HG03432 (cell line): ENCODE data around the gene PSTK.
A peak's percentile ranks its signal among the peaks of the same experiment; 100 is the strongest.

Source experiments
- ATAC-seq: cut with Tn5 transposase; IDR thresholded peaks from one replicate; pipeline ENCODE4 v1.9.1; 2021; ENCODE audit warnings: mild to moderate bottlenecking, moderate library complexity; ENCODE audit not compliant: unreplicated experiment

PSTK gene

DNA sequence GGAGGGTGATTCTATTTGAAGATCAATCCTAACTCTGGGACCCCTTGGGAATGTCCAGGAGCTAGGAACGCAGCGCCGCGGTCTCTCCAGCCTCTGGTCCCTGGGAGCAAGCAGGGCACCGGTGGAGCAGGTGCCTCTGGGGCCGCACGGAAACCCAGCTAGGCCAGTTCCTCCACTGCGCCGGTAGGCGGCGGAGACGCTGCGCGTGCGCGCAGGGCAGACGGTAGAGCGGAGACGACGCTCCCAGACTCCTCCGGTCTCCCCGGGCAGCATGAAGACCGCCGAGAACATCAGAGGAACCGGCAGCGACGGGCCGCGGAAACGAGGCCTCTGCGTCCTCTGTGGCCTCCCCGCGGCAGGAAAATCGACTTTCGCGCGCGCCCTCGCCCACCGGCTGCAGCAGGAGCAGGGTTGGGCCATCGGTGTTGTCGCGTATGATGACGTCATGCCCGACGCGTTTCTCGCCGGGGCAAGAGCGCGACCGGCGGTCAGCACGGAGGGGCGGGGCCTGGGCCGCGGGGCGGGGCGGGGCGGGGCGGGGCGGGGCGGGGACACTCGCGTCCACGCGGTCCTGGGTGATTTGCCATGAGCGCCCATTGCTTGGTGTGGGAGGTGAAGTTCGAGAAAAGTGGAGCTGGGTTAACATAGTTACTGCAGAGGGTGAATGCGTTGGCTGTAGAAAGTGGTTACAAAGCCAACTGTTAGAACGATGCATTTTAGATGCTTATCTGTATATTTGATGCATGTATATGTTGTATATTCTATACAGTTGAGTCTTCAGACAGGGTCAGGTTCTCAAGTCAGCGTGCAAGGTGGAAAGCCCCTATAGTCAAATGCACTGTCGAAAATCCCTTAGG lies at the start of gene PSTK:
TSS of gene PSTK (plus strand) at position 193 of the 857 bp plus-strand sequence. CDS start at position 272, 79 bp downstream.
- peak; percentile 97 for ATAC-seq

DNA sequence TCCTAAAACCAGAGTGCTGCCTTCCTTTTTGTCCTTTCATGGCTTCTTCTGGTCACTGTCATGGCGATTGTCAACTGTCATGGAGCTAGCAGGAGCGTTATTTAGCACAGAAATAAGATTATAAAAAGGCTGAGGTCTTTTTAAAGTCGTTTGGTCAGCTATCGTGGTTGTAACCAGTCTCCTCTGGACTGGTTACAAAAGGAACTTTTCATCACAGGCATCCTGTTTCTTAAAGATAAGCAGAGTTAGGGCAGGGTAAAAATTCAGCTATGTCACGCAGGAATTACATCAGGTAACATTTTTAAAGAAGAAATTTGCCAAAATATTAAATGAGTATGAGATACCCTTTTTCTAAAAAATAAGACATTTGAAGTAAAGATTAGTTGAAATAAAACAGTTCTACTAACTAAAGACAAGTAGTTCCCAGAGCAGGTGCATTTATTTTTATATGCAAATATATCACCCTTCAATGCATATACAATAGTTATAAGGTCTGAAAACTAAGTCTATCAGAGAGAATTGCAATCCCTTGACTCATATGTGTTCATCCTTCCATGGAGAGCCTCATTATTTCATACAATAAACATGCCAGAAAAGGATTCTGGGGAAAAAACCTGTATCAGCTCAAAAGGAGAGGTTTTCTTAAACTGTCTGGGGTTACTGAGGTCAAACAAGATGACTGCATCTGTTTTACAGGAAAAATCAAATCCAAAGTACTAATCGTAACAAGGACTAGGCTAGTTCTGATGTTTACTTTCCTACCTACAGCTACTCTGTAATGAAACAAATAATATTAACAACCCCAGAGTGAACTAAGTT lies 48.9 kb upstream of the PSTK start:
- no peak for ATAC-seq

DNA sequence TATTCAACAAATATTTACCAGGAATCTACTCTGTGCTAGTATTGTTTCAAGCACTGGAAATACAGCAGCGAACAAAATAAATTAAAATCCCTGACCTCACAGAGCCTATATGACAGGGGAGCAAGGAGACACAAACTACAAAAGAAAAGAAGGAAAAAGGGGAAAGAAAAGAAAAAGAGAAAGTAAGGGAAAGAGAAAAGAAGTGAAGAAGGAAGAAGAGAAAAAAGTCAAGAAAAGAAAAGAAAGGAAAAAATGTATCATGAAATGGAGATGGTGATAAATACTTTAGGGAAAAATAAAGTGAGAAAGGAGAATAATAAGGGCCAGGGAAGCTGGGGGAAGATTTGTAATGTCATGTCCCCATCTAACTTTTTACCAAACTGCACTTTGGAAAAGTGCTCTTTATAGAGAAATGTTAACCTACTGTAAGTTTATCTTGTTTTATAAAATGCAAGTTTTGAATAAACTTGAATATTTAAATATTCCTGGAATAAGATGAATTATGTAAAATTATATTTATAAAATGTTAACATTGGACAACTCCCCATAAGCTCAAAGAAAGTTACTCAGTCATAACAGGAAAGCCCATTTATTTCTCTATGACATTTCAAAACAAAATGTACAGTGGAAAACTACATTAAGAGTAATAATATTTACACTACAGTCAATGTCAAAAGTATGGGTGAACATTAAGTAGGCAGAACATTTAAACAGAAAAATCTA lies 40.9 kb upstream of the PSTK start:
- ATAC-seq, result no peak

DNA sequence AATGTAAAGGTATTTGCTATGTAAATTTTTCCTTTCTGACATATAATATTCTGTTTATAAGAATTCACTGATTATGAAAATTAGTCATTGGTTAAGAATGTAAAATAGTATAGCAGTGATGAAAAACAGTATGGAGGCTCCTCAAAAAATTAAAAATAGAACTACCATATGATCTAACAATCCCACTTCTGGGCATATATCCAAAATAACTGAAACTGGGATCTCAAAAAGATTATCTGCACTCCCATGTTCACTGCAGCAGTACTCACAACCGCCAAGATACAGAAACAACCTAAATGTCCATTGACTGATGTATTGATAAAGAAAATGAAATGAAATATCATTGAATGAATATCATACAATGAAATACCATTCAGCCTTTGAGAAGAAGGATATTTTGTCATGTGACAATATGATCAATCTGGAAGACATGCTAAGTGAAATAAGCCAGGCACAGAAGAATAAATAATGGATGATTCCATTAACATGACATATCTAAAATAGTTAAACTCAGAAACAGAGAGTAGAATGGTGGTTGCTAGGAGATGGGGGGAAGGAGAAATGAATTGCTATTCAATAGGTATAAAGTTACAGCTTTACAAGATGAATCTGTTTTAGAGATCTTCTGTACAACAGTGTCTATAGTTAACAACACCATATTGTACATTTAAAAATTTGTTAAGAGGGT lies 40.2 kb upstream of the PSTK start:
- no peak for ATAC-seq

DNA sequence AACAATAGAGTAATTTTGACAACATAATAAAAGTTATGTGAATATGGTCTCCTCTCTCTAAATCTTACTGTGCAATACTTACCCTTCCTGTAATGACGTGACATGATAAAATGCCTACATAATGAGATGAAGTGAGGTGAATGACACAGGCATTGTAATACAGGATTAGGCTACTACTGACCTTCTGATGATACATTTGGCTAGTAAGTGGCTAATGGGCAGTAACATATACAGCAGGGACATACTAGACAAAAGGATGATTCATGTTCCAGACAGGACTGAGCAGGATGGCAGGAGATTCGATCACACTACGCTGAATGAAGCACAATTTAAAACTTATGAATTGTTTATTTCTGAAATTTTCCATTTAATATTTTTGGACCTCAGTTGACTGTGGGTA lies 30.9 kb upstream of the PSTK start:
- ATAC-seq, result no peak

DNA sequence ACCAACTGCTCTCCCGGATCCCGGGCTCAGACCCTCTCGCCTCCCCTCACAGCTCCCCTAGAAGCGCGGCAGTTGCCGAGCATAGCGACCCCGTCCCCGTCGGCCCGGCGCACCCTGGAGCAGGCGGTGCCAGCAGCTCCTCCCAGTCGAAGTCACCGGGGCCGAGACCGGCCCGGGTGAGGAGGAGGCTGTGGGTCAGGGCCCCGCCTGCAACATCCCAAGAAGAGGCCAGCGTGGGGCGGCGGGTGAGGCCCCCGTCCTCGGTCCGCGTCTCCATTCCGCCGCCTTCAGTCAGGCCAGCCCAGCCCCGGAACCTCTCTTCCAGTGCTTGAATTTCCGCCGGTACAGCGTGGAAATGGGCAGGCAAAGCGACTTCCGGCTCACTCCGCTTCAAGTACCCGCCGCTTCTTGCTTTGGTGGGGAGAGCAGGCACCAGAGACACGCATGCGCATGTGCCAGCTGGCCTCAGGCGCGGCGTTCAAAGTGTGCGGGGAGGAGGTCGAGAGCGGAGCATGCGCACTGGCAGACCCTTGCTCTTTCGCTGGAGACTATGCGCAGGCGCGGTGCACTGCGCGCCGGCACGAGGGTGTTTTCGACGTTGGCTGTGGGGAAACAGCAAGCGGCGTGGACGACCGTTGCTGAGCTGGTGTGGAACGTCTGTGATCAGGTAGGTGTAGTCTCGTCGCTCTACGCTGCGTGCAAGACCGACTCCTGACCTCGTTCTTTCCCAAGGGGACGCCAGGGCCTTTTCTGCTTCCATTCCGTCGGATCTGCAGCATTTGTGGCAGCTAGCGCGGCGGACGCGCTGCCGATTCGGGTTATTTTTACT lies 26.1 kb upstream of the PSTK start, which contains the start of gene C10orf88:
TSS of gene C10orf88 (minus strand) at position 326 of the 829 bp plus-strand sequence. CDS start at position 277, 49 bp downstream.
- peak; percentile 98 for ATAC-seq

DNA sequence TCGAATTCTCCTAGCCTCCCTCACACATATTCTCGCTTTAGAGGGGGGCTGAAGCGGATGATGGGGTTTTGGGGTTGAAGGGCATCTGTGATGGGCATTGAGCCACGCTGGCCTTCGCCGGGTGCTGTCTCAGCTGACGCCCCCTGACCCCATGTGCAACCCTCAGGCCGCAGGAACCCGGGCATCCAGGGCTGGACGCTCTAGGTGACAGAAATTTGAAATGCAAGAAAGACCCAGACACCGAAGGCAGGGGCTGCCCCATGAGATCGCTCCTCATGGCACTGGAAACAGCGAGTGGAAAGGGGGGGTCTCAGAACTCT lies 25.5 kb upstream of the PSTK start:
- ATAC-seq, result no peak

DNA sequence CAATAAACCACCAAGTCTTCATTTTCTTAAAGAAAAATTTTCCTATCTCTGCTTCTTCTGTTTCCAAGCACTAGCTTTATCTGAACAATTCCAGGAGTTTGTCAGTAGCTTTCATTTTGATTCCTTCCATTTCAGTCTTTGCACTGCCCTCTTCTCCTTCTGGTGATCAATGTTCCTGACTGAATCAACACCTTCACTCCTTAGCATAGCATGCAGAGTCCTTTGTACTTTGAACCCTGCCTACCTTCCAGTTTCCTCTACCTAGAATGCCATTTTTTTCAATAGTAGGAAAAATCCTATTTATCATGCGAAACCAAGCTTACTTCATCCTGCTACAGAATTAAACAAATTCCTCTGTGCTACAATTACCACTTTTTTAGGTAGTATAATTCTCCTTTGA lies 24.3 kb upstream of the PSTK start:
- ATAC-seq, result no peak

GRCh38 chr10:122957474-122957873 lies 22.7 kb upstream of the PSTK start:
- ATAC-seq, result no peak

- no peak for ATAC-seq
These were observed 17.8 kb upstream of the PSTK start for GRCh38 chr10:122962405-122962804.

DNA sequence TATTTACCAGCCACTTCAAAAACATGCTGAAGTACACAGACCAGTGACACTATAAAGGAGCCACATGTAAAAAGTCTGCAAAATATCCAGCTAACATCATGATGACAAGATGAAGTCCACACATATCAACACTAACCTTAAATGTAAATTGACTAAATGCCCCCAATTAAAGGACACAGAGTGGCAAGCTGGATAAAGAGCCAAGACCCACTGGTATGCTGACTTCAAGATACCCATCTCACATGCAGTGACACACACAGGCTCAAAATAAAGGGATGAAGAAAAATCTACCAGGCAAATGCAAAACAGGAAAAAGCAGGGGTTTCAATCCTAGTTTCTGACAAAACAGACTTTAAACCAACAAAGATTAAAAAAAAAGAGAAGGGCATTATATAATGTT lies 13.3 kb upstream of the PSTK start:
- no peak for ATAC-seq

GRCh38 chr10:122968698-122969097 lies 11.5 kb upstream of the PSTK start:
- no peak for ATAC-seq

GRCh38 chr10:122974023-122974422 lies 6.2 kb upstream of the PSTK start:
- ATAC-seq, result no peak

DNA sequence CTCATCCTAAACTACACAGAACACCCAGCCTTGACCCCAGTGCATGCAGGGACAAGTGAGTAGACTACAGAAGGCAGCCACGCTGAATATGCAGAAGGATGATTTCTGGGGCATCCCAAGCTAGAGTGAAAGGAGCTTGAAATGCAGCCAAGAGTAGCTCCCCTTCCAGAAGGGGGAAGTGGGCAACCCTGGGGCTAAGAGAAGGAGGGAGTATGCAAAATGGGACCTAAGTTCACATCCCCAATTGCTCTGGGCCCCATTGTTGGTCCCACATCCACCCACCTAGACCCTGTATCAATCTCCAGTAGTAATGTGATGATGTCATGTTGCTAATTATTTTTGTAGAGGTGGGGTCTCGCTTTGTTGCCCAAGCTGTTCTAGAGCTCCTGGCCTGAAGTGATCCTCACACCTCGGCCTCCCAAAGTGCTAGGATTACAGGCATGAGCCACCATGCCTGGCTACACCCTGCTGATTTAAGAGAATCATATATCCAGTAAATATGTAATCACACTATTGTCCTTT lies 5.6 kb upstream of the PSTK start:
- no peak for ATAC-seq

DNA sequence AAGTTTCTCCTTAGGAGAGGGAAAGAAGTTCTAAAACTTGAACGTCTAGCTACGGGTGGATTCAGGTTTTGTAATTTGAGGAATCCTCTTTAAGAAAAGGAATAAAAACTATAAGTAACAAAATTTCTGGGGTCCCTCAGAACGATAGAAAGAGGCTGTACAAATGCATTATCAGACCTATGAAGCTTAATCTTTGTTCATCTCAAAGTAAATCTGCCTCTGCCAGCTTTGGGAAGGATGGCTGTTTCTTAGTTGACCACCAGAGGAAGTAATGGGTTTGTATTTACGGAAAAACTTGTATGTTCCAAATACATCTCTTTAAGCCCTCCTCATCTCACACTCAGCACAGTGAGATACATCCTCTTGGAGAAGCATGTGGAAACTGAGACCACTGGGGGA lies 864 bp downstream of the PSTK start:
- ATAC-seq, result no peak

DNA sequence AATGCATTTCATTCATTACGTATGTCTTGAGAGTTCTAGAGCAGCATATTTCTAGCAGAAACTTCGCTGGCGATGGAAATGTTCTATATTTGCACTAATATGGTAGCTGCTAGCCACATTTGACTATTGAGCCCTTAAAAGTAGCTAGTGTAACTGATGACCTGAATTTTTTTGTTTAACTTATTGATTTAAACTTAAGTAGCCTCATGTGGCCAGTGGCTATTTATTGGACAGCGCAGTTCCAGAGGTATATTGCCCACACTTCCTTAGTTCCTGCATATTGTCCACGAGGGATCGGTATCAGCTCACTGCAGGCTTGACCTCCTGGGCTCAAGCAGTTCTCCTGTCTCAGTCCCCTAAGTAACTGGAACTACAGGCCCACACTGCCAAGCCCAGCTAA lies 3.7 kb downstream of the PSTK start:
- ATAC-seq, result no peak

- no peak for ATAC-seq
These were observed 4.5 kb downstream of the PSTK start for GRCh38 chr10:122984708-122985107.

GRCh38 chr10:122986335-122986734 lies 6.1 kb downstream of the PSTK start:
- ATAC-seq, result no peak

GRCh38 chr10:122988501-122988900 lies 8.3 kb downstream of the PSTK start:
- ATAC-seq, result no peak

- no peak for ATAC-seq
These were observed 10.1 kb downstream of the PSTK start for GRCh38 chr10:122990278-122990677.
